Measurements from ENCODE around the gene SLC25A45.

SLC25A45 gene

GRCh38 chr11:65325435-65325834 lies 57.0 kb downstream of the SLC25A45 start:
- TF ChIP-seq ESRRG (CRISPR knock-in tag; IDR thresholded peaks at IDR 0.05): no peak
- TF ChIP-seq CREB5 (CRISPR knock-in tag; IDR thresholded peaks at IDR 0.05; ENCODE audit: low read depth): no peak
- no peak for TF ChIP-seq ZNF8 (CRISPR knock-in tag; IDR thresholded peaks at IDR 0.05)
- TF ChIP-seq POU6F1 (CRISPR knock-in tag; IDR thresholded peaks at IDR 0.05; ENCODE audit: borderline replicate concordance, low read depth): no peak
- no peak for TF ChIP-seq CSRNP3 (CRISPR knock-in tag; IDR thresholded peaks at IDR 0.05)
- no peak for TF ChIP-seq PPARA (CRISPR knock-in tag; IDR thresholded peaks at IDR 0.05; ENCODE audit: borderline replicate concordance)
- TF ChIP-seq TOX (CRISPR knock-in tag; IDR thresholded peaks at IDR 0.05; ENCODE audit: borderline replicate concordance): no peak
- TF ChIP-seq, protein P1, sequence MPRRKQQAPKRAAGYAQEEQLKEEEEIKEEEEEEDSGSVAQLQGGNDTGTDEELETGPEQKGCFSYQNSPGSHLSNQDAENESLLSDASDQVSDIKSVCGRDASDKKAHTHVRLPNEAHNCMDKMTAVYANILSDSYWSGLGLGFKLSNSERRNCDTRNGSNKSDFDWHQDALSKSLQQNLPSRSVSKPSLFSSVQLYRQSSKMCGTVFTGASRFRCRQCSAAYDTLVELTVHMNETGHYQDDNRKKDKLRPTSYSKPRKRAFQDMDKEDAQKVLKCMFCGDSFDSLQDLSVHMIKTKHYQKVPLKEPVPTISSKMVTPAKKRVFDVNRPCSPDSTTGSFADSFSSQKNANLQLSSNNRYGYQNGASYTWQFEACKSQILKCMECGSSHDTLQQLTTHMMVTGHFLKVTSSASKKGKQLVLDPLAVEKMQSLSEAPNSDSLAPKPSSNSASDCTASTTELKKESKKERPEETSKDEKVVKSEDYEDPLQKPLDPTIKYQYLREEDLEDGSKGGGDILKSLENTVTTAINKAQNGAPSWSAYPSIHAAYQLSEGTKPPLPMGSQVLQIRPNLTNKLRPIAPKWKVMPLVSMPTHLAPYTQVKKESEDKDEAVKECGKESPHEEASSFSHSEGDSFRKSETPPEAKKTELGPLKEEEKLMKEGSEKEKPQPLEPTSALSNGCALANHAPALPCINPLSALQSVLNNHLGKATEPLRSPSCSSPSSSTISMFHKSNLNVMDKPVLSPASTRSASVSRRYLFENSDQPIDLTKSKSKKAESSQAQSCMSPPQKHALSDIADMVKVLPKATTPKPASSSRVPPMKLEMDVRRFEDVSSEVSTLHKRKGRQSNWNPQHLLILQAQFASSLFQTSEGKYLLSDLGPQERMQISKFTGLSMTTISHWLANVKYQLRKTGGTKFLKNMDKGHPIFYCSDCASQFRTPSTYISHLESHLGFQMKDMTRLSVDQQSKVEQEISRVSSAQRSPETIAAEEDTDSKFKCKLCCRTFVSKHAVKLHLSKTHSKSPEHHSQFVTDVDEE (CRISPR knock-in tag; IDR thresholded peaks at IDR 0.05): no peak
- no peak for TF ChIP-seq SNAI2 (CRISPR knock-in tag; IDR thresholded peaks at IDR 0.05)
- no peak for TF ChIP-seq ZFP30 (CRISPR knock-in tag; IDR thresholded peaks at IDR 0.05)
- TF ChIP-seq ZNF70 (CRISPR knock-in tag; IDR thresholded peaks at IDR 0.05): no peak
- TF ChIP-seq BACH2 (CRISPR knock-in tag; IDR thresholded peaks at IDR 0.05; ENCODE audit: borderline replicate concordance): no peak
- TF ChIP-seq PATZ1 (CRISPR knock-in tag; IDR thresholded peaks at IDR 0.05; ENCODE audit: borderline replicate concordance): no peak
- TF ChIP-seq ARNTL (CRISPR knock-in tag; IDR thresholded peaks at IDR 0.05; ENCODE audit: borderline replicate concordance, low read depth): no peak
- no peak for TF ChIP-seq RARB (CRISPR knock-in tag; IDR thresholded peaks at IDR 0.05)
- TF ChIP-seq OSR1 (CRISPR knock-in tag; IDR thresholded peaks at IDR 0.05): no peak
- TF ChIP-seq CSDC2 (CRISPR knock-in tag; IDR thresholded peaks at IDR 0.05): no peak
- no peak for TF ChIP-seq ZFP3 (CRISPR knock-in tag; IDR thresholded peaks at IDR 0.05)
- no peak for TF ChIP-seq ISL1 (CRISPR knock-in tag; IDR thresholded peaks at IDR 0.05)
- no peak for TF ChIP-seq GLIS3 (CRISPR knock-in tag; IDR thresholded peaks at IDR 0.05)
- ATAC-seq: no peak

Data from SK-N-SH treated with all-trans-retinoic acid at 6 μM for 48 hours (cell line).